ENCODE data around the gene SOX13. TPM values are rescaled to one million over a fixed set of nuclear protein-coding genes. Genes with fewer than 3 reads are reported as not detected.

SOX13 gene
- total and polyA plus RNA-seq, 11 donors: 8.2 to 16.0 (median 12.6) TPM

DNA sequence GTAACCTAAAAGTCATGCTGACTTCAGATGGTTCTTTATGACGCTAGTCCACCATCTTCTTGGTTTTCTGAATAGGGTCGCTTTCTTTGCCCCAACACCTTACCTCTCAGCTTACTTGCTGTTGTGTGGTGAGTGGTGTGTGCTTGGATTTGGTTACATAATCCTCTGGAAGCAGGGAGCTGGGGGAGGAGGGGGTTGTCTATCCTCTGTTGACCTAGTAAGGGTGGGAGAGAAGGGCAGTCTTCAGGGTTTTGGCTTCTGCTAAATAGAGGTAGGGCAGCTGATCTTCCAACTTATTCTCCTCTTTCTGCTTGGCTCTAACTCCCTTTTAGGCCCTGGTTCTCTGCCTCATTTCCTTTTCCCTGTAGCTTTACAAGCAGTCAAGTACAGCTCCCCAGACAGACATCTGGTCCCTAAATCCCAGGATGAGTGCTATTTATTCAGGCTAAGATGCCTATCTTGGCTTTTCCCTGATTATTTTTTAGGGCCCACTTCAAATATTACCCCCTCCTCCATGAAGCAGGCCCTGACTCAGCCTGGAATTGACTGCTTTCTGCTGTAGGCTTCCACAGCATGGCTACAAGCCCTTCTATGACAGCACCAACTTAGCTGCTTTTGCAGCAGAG, 99.6 kb downstream of the SOX13 start:
- Histone ChIP-seq H3K27me3 (peaks cover 0 to 17% (median 0%) of the 10 kb centered on the region in 9 donors), H3K27ac (no peak overlapping the region), H3K36me3 (no peaks in the 10 kb centered on the region), H3K4me3 (no peak overlapping the region), H3K9me3 (peaks cover 0 to 23% (median 14%) of the 10 kb centered on the region in 12 donors), H3K4me1 (no peaks in the 10 kb centered on the region)
- intact Hi-C loops (cut with DNase I): no loop called here
- 92 to 97% (median 96%) methylated on average over 2 of the region's 2 CpGs for WGBS, 4 donors
- ATAC-seq (no peak), DNase-seq (no peak)
- TF ChIP-seq POLR2A (IDR thresholded peaks at IDR 0.05) (no peak), CTCF (IDR thresholded peaks at IDR 0.05) (no peak)

- Histone ChIP-seq H3K9me3 (peaks cover 0 to 9% (median 6%) of the 10 kb centered on the region in 12 donors), H3K27me3 (peaks cover 0 to 17% (median 0%) of the 10 kb centered on the region in 9 donors), H3K4me1 (no peaks in the 10 kb centered on the region), H3K4me3 (no peak overlapping the region), H3K27ac (no peak overlapping the region), H3K36me3 (no peaks in the 10 kb centered on the region)
- no peak for TF ChIP-seq CTCF (IDR thresholded peaks at IDR 0.05)
- TF ChIP-seq POLR2A (IDR thresholded peaks at IDR 0.05): no peak
- DNase-seq: no peak
- intact Hi-C loops (cut with DNase I): no loop called here
- WGBS, 4 donors: 68 to 89% (median 87%) methylated on average over 3 of the region's 3 CpGs
- no peak for ATAC-seq
Observed at GRCh38 chr1:204174958-204175357, 102.0 kb downstream of the SOX13 start.

- Histone ChIP-seq H3K4me3 (no peak overlapping the region), H3K27me3 (peaks cover 0 to 17% (median 0%) of the 10 kb centered on the region in 9 donors), H3K27ac (no peak overlapping the region), H3K9me3 (no peaks in the 10 kb centered on the region), H3K4me1 (no peaks in the 10 kb centered on the region), H3K36me3 (no peaks in the 10 kb centered on the region)
- WGBS, 4 donors: 76 to 84% (median 83%) methylated on average over 5 of the region's 5 CpGs
- DNase-seq: no peak
- TF ChIP-seq POLR2A (IDR thresholded peaks at IDR 0.05) (no peak), CTCF (IDR thresholded peaks at IDR 0.05) (no peak)
- no peak for ATAC-seq
- intact Hi-C loops (cut with DNase I): no loop called here
Observed at GRCh38 chr1:204176049-204176448, 103.1 kb downstream of the SOX13 start.

- ATAC-seq: no peak
- Histone ChIP-seq H3K9me3 (no peaks in the 10 kb centered on the region), H3K27me3 (peaks cover 0 to 17% (median 0%) of the 10 kb centered on the region in 9 donors), H3K4me1 (no peaks in the 10 kb centered on the region), H3K36me3 (no peaks in the 10 kb centered on the region), H3K27ac (no peak overlapping the region), H3K4me3 (no peak overlapping the region)
- no peak for TF ChIP-seq POLR2A (IDR thresholded peaks at IDR 0.05)
- no peak for TF ChIP-seq CTCF (IDR thresholded peaks at IDR 0.05)
- WGBS, 4 donors: 31 to 42% (median 40%) methylated on average over 4 of the region's 4 CpGs
- intact Hi-C loops (cut with DNase I): no loop called here
- no peak for DNase-seq
Observed at GRCh38 chr1:204177133-204177532, 104.2 kb downstream of the SOX13 start.

Other genes starting within 250 kb of the SOX13 start
- 10 to 100 TPM; 17.7 to 66.4 (median 48.6) TPM for gene SNRPE, start 211.5 kb upstream of the SOX13 start, total RNA-seq
- 100 to 1,000 TPM in 1 of 2 donors, 10 to 100 TPM in 1; 63.1 to 124 TPM for gene SNRPE, start 211.5 kb upstream of the SOX13 start, polyA plus RNA-seq
- gene ETNK2, start 78.9 kb downstream of the SOX13 start, total RNA-seq: 10 to 100 TPM in 1 of 9 donors, 1 to 10 TPM in 8; 1.1 to 16.3 (median 2.5) TPM
- 1 to 10 TPM; 3.0 to 6.5 TPM for gene ETNK2, start 78.9 kb downstream of the SOX13 start, polyA plus RNA-seq
- not detected for gene REN, start 93.2 kb downstream of the SOX13 start, total RNA-seq
- not detected for gene REN, start 93.2 kb downstream of the SOX13 start, polyA plus RNA-seq
- not detected for gene KISS1, start 123.4 kb downstream of the SOX13 start, total RNA-seq
- gene KISS1, start 123.4 kb downstream of the SOX13 start, polyA plus RNA-seq: not detected
- gene GOLT1A, start 140.9 kb downstream of the SOX13 start, total RNA-seq: under 1 TPM in 1 of 9 donors, not detected in 8; 0.29 TPM
- gene GOLT1A, start 140.9 kb downstream of the SOX13 start, polyA plus RNA-seq: under 1 TPM in 1 of 2 donors, not detected in 1; 0.24 TPM

All from heart left ventricle (tissue), 16 donors.